GM21528 (cell line): Measurements from ENCODE around the gene RPS28.
"Not testable (repeated sequence)": the region's sequence is repeated elsewhere in the genome, so short reads cannot be mapped to it uniquely, and the experiment has no call there.

Source experiments
- ATAC-seq: cut with Tn5 transposase; IDR thresholded peaks from one replicate; pipeline ENCODE4 v1.9.1; 2021; ENCODE audit warnings: mild to moderate bottlenecking, moderate library complexity; ENCODE audit not compliant: unreplicated experiment, low FRiP score

RPS28 gene

DNA sequence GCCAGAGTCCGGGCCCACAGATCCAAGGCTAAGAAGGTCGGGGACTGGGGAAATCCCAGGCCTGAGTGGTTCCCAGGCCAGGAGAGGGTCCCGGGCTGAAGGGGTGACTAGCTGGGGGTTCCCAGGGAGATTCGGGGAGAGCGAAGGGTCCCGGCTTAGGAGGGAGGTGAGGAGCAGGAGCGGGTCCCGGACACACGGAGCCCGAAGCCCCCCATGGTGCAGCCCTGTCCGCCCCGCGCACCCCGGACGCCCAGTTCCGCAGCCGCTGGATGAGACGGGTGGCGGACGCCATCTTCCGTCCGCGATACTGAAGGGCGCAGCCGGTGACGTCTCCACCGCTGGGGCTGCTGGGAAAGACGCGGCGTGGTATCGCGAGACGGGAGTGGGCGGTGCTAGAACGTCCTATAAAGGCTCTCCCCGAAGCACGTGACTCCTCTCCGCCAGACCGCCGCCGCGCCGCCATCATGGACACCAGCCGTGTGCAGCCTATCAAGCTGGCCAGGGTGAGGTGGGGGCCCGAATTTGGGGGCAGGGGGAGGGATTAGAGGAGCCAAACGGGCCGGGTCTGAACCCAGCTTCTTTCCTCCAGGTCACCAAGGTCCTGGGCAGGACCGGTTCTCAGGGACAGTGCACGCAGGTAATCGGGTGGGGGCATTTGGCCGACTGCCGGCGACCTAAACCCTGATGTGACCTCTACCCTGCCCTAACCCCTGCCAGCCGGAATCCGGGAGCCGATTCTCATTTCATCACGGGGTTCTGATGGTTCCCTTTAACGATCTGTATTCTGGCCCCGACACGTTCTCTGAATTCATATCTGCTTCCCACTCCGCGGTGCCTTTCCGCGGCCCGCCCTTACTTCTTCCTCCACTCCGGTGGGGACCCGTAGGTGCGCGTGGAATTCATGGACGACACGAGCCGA is at the start of gene RPS28, which contains the start of gene NDUFA7:
Gene RPS28 (plus strand): TSS at position 430 of the 919 bp plus-strand sequence. CDS start 35 bp downstream, at position 465.
Gene NDUFA7 (minus strand): TSS at position 309 of the 919 bp plus-strand sequence. CDS start 17 bp downstream, at position 292.
- peak; percentile 77 for ATAC-seq

DNA sequence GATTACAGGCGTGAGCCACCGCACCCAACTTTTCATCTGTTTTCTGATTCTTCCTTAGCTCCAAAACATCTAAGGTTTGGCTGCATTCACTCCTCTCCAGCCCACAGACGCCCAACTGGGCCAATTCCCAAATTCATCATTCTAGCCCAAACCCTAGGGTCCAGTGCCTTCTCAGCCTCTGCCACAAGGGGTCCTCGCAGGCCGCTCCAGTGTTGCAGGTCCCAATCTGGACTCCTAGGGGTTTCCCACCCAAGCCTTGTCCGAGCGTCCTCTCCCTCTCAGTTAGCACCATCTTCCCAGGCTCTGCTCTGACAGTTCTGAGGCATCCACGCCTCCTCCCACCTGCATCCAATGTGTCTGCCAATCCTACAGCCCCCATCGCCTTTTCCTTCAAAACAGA is 44.8 kb upstream of the RPS28 start:
- ATAC-seq = not testable (repeated sequence)

DNA sequence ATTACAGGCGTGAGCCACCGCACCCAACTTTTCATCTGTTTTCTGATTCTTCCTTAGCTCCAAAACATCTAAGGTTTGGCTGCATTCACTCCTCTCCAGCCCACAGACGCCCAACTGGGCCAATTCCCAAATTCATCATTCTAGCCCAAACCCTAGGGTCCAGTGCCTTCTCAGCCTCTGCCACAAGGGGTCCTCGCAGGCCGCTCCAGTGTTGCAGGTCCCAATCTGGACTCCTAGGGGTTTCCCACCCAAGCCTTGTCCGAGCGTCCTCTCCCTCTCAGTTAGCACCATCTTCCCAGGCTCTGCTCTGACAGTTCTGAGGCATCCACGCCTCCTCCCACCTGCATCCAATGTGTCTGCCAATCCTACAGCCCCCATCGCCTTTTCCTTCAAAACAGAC is 30.0 kb upstream of the RPS28 start:
- ATAC-seq = not testable (repeated sequence)

DNA sequence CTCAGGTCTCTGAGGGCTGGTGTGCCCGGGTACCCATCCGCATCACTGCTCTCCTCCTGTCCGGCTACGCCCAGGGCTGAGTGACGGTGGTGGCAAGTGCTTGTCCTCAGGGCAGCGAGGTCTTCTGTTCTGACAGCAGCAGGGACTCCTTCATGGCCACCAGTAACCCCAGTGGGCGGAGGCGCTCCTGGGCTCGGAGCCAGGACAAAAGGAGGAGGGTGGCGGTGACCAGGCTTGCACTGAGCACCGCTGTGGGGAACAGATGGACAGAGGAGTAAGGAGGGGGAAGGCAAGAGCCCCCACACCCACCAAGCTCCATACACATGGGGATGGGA is 19.0 kb upstream of the RPS28 start:
- ATAC-seq = no peak

DNA sequence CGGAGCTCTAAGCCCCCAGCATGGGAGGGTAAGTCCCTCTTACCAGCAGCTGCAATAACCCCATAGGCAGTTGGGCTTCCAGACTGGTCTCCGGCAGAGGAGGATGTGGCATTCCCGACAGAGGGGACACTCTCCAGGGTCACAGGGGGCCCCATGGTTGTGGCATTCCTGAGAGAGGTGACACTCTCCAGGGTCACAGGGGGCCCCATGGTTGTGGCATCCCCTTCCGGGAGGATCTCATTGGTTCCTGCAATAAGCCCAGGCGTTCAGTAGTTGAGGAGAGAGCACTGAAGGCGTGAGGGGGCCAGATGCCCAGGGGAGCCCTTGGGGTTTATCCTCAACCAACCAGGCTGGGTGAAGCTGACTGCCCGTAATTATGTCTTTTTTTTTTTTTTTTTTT is 18.6 kb upstream of the RPS28 start:
- ATAC-seq = no peak

DNA sequence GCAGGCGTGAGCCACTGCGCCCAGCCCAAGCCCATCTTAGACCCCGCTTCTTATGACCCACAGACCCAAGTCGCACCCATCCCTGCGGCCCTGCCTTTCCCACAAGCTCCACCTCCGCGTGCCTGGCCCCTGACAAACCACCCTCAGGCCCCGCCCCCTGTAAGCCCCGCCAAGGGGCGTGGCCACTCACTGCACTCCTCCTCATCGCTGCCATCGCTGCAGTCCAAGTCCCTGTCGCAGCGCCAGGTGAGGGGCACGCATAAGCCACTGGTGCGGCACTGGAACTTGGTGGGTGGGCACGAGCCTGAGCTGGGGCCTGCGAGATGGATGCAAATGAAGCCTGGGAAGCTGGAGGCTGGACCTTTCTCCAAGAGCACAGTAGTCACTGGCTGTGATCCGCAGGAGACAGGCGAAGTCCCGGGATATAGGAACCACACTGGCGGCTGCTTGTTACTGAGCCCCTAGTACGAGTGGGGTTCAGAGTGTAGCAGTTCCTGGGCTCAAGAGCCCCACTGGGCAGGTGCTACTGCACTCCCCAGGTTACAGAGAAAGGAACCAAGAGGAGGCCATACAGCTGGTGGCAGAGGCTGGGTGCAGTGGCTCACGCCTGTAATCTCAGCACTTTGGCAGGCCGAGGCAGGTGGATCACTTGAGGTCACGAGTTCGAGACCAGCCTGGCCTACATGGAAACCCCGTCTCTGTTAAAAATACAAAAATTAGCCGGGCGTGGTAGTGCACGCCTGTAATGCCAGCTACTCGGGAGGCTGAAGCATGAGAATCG is 16.3 kb upstream of the RPS28 start:
- ATAC-seq = no peak

DNA sequence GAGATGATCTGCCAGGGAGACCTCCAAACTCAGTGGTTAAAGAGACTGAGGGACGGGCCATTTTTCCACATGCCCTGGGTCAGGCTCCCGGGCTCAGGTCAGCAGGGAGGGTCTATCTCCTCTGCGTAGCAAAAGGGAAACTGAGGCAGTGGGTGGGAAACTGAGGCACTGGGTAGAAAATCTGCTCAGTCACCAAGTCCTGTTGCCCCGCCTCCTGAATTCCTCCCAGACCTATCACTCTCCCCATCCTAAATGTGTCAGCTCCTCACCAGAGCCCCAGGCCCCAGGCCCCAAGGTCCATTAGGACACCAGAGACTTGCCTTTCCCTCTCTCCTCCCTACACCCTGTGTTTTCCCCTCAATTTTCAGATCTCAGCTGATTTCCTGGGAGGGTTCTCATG is 15.5 kb upstream of the RPS28 start:
- no peak for ATAC-seq

DNA sequence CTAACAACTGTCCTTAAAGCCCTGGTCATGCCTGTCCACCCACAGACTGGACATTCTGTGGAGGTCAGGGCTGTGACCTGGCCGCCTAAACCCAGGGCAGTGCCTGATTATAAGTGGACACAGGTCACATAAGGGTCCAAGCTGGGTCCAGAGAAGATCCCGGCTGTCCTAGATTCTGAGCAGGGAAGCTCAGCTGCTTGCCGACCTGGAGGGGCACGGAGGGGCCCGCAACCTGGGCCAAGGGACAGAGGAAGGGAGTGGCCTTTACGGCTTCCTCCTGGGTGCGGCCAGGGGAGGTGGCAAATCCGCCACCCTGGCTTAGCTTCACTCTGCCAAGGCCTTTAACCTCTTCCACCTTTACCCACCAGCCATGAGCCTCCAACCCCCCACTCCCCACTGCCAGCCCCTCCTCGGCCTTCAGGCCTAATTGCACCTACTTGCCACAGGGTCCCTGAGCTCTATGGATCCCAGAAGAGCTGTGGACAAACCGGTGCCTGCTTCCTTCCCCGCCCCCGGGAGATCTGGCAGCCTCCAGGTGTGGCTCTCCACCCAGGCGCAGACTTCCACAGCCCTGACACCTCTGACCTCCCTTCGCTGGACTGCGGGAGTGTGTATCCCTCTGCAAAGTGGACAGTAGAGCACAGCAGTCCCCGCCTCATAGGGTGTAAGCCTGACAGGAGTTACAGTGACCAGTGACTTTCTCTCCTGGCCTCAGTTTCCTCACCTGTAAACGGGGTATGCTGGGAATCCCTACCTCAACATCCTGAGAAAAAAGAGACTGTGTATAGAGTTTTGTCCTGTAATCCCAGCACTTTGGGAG is 14.9 kb upstream of the RPS28 start:
- ATAC-seq = no peak

DNA sequence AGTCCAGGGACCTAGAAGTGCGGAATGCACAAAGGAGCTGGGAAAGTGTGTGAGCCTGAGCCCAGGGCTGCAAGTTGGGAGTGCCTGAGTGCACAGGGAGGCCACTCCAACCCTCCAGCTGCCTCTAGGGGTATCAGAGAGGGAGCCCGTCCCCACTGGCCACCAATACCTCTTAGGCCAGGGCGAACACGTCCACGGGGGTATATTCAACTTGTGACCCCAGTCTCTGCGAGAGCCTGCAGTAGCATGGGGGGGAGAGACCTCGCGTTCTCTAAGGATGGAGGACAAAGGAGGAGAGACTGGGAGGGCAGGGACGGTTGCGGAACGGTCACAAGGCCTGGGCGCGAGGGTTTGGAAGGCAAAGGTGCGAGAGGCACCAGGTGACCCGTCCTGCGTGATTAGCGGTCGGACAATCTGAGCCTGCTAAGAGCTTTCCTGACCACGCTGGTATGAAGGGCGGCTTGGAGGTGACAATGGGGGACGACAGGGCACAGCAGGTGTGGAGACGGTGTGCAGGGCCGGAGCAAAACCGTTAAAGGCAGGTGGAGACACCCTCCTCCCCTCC is 13.8 kb upstream of the RPS28 start:
- ATAC-seq = no peak

DNA sequence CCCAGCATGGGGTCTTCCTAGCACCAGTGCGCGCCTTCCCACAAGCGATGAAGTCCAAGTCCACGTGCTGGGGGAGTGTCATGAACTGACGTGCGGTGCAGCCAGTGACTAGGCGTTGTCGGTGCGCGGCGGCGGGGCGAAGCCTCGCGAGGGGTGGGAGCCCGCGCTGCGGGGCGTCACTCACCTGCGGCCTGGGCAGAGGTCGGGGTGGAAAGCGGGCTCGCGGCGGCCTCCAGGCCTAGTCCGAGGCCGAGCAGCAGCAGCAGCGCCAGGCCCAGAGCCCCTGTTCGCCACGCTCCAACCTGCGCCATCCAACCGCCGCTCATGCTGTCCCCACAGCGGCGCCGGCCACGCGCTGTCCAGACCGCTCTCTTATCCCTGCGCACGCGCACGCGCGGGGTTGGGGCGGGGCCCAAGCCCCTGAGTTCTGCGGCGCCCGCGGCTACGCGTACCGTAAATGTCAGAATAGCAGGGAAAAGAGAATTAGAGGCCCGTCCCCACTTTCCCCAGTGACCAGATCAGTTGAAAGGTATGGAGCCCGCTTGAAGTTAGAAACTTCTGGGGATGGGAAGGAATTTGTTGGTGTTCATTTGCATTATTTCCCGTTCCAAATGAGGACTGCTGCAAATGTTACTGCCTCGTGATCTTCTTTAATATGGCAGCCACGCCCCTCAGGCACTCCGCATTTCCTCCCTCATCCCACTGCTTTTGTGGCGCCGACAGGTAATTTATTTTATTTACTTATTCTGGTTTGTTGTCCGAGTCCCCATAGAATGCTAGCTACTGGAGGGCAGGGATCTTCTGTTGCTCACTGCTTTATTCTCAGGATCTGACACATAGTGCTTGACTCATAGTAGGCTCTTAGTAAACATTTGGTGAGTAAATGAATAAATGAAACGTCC is 13.1 kb upstream of the RPS28 start, which contains the start of gene CD320:
Gene CD320 (minus strand): TSS at position 394 of the 902 bp plus-strand sequence. CDS start 68 bp downstream, at position 326.
- ATAC-seq = peak; percentile 62

DNA sequence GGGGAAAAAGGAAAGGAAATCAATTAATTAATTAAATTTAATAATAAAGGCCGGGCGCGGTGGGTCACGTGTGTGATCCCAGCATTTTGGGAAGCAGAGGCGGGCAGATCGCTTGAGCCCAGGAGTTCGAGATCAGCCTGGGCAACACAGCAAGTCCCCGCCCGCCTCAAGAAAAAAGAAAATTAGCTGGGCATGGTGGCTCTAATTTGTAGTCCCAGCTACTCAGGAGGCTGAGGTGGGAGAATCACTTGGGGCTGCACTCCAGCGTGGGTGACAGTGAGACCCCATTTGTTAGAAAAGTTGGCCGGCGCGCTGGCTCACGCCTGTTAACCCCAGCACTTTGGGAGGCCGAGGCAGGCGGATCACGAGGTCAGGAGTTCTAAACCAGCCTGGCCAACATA is 12.4 kb upstream of the RPS28 start:
- no peak for ATAC-seq

DNA sequence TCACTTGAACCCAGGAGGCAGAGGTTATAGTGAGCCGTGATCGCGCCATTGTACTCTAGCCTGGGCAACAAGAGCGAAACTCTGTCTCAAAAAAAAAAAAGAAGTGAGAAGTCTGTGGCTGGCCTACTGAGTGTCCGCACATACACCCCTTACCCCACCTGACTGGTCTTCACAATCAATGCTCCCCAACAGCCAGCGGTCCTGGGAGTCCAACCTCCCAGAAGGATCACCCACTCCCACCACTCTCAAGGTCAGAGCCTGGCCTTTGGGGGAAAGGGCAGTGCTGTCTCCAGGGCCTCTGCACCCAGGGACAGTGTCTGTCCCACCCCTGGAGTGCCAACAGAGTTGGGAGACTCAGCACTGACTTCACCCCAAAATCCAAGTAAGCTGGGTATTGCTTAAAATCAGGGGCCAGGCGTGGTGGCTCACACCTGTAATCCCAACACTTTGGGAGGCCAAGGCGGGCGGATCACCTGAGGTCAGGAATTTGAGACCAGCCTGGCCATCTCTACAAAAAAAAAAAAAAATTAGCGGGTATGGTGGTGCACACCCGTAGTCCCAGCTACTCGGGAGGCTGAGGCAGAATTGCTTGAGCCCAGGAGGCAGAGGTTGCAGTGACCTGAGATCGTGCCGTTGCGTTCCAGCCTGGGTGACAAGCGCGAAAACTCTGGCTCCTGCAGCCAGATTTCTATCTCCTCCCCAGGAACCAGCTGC is 10.8 kb upstream of the RPS28 start:
- no peak for ATAC-seq

DNA sequence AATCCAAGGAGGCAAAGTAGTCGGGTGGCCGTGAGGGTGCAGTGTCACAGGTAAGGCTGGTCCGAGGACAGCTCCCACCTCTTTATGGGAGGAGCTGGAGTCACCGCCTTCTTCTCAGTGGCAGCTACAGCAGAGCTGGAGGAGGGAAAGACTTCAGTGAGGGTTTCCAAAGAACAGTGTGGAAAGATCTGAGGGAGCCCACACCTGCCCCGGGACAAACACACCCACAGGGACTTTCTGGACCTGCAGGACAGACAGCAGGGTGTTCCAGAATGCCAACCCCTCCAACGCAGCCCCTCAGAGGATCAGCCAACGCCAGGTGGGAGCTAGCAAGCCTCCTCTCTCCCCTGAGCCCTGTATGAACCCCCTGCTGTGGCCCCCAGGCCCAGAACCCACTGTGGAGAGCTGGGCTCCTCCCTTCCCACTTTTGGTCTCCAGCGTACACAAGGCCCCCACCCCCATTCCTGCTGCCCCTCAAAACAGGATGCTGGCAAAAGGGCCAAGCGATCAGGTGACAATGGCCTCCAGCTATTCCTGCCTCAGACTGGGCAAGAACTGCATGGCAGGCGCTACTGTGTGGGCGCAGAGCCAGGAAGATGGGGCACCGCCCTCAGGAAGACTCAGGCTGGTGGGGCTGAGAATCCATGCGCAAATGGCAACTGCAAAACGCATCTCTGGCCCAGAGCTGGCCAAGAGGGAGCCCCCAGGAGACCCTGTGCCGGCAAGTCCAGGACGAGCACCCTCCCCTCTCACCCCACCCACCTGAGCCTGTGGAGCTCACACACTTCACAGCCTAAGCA is 9.6 kb upstream of the RPS28 start:
- no peak for ATAC-seq

DNA sequence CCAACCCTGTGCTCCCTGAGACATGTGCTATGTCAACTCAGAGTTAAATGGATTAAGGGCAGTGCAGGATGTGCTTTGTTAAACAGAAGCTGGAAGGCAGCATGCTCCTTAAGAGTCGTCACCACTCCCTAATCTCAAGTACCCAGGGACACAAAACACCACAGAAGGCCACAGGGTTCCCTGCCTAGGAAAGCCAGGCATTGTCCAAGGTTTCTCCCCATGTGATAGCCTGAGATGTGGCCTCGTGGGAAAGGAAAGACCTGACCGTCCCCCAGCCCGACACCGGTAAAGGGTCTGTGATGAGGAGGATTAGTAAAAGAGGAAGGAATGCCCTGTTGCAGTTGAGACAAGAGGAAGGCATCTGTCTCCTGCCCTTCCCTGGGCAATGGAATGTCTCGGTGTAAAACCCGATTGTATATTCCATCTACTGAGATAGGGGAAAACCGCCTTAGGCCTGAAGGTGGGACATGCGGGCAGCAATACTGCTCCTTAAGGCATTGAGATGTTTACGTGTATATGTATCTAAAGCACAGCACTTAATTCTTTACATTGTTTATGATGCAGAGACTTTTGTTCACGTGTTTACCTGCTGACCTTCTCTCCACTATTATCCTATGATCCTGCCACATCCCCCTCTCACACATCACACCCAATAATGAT is 6.2 kb upstream of the RPS28 start:
- ATAC-seq = not testable (repeated sequence)

DNA sequence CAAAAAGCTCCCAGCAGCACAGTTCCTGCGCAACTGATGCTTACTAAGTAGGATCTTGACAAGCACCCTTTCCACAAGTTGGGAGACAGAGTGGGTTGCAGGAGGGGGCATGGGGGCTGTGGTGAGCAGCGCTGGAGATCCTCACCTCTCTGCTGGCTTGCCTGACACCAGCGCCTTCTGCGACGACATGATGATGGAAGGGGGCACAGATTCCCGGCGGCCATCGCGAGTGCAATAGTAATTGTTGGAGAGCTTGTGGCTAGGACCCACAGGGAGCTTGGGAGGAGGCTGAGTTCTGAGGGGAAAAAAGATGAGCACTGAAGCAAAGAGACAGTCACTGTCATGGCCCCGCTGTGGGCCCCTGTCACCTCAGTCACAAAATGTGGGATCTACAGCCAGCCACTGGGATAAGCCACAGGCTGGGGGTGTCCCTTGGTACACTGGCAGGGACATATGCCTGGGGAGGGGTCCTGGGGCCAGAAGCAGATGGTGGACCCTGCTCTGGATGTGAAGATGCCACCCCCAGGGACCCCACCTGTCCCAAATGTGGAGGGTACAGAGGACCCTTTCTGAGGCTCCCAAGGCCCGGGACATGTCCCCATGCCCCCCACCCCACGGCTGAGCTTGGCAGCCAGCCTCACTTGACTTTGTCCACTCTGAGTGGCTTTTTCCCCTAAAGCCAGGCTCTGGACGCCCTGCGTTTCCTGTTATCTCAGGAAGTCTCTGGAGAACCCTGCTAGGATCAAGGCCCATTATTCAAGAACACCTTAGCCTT is 4.8 kb upstream of the RPS28 start:
- ATAC-seq = no peak

DNA sequence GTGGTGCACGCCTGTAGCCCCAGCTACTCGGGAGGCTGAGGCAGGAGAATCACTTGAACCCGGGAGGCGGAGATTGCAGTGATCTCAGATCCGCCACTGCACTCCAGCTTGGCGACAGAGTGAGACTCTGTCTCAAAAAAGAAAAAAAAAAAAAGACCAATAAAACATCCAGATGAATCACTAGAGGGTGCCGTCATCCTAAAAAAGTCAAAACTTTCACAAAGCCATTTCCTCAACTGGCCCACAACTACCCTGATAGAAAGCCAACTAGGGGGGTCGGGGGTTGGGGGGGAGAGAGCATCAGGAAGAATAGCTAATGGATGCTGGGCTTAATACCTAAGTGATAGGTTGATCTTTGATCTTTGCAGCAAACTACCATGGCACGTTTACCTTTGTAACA is 2.5 kb upstream of the RPS28 start:
- ATAC-seq = not testable (repeated sequence)
